GM12878 (cell line): ENCODE measurements around the gene TUBA1A. TPM values are rescaled to one million over a fixed set of nuclear protein-coding genes. Genes with fewer than 3 reads are reported as not detected.

ENCODE experiments used
- ATAC-seq: fragments of 200-7000 bp; cut with Tn5 transposase; 3 replicates; pipeline ENCODE4 v1.9.1; 2020; ENCODE audit warnings: mild to moderate bottlenecking, moderate library complexity
- BruUV-seq: library from RNA; stranded (reverse); fragments of 400-500 nt; replicated peaks from 2 replicates; lab custom pipeline; 2021; lab: Mats Ljungman, UMichigan
- CTCF ChIA-PET: fragments of 300-600 bp; sonication (Branson Sonifier 250); formaldehyde crosslinking; extraction: SDS; loops from one replicate; lab custom pipeline; 2021; ENCODE audit warnings: inconsistent platforms; lab: Yijun Ruan, JAX
- POLR2A ChIA-PET: fragments of 350-600 bp; formaldehyde crosslinking; extraction: SDS; loops from one replicate; lab custom pipeline; 2021; ENCODE audit warnings: inconsistent platforms; lab: Charles Lee
- RAD21 ChIA-PET: fragments of 300-600 bp; sonication (Branson Sonifier 250); formaldehyde crosslinking; loops from one replicate; lab custom pipeline; 2023; ENCODE audit warnings: antibody characterized with exemption; ENCODE audit not compliant: unreplicated experiment; lab: Charles Lee
- SMC1A ChIA-PET: fragments of 300-600 bp; sonication (Branson Sonifier 250); formaldehyde crosslinking; loops from one replicate; lab custom pipeline; 2023; ENCODE audit not compliant: unreplicated experiment, uncharacterized antibody; lab: Charles Lee
- DNase-seq: peaks from one replicate; pipeline ENCODE4 v3.0.0-alpha.2; 2011; ENCODE audit warnings: low read depth, low spot score
- FAIRE-seq: peaks from 3 replicates; lab custom pipeline; 2011; peaks lifted over from hg19 to GRCh38; lab: Jason Lieb, UNC
- H2AFZ ChIP-seq: 2 replicates; pipeline ENCODE4 v1.6.0; 2011; ENCODE audit warnings: low read depth, low read length, control low read depth; ENCODE audit not compliant: control insufficient read depth
- H3K27ac ChIP-seq: 2 replicates; pipeline ENCODE4 v1.5.1; 2011; ENCODE audit warnings: control low read depth; ENCODE audit not compliant: control insufficient read depth, insufficient read depth
- H3K27me3 ChIP-seq, 2 experiments: replicated peaks in 1 of 2; 2 replicates each; pipeline versions ENCODE4 v1.6.0 to v1.6.1; 2011; ENCODE audit warnings: low read length in 1 of 2; ENCODE audit not compliant: control insufficient read depth in 2 of 2, insufficient read depth in 2 of 2
- H3K36me3 ChIP-seq, 2 experiments: 2 replicates each; pipeline ENCODE4 v1.5.1; 2011; ENCODE audit warnings: low read length in 1 of 2; ENCODE audit not compliant: control insufficient read depth in 2 of 2, insufficient read depth in 2 of 2
- H3K4me1 ChIP-seq: 2 replicates; pipeline ENCODE4 v1.6.1; 2011; ENCODE audit warnings: mild to moderate bottlenecking, low read length, moderate library complexity, mixed read lengths; ENCODE audit not compliant: control insufficient read depth, insufficient read depth
- H3K4me2 ChIP-seq: 2 replicates; pipeline ENCODE4 v1.6.0; 2011; ENCODE audit warnings: control low read depth; ENCODE audit not compliant: control insufficient read depth, insufficient read depth
- H3K4me3 ChIP-seq: fragments of 200-600 bp; sonication (generic); 2 replicates; pipeline ENCODE4 v1.5.1; 2016
- H3K79me2 ChIP-seq: 2 replicates; pipeline ENCODE4 v1.6.0; 2011; ENCODE audit warnings: low read length; ENCODE audit not compliant: control insufficient read depth, insufficient read depth
- H3K9ac ChIP-seq: 2 replicates; pipeline ENCODE4 v1.8.0; 2011; ENCODE audit warnings: low read length, control low read depth, mixed read lengths; ENCODE audit not compliant: control insufficient read depth, insufficient read depth
- H3K9me3 ChIP-seq: replicated peaks from 3 replicates; pipeline ENCODE4 v1.5.1; 2011; ENCODE audit warnings: mild to moderate bottlenecking, low read length; ENCODE audit not compliant: control insufficient read depth, insufficient read depth
- H4K20me1 ChIP-seq: 2 replicates; pipeline ENCODE4 v1.6.0; 2011; ENCODE audit not compliant: control insufficient read depth, insufficient read depth
- MEF2B ChIP-seq: fragments of 450-650 bp; IDR thresholded peaks from 2 replicates; pipeline ENCODE4 v1.6.1; 2018; ENCODE audit warnings: mild to moderate bottlenecking, moderate library complexity; ENCODE audit not compliant: partially characterized antibody, poor library complexity, severe bottlenecking
- RELB ChIP-seq: fragments of 450-650 bp; IDR thresholded peaks from 2 replicates; pipeline ENCODE4 v1.6.1; 2017; ENCODE audit warnings: low read depth, mild to moderate bottlenecking, moderate library complexity
- WGBS: methylation state at CpG from one replicate; pipeline ENCODE4 v1.1.6; 2016; ENCODE audit warnings: low lambda C conversion rate; ENCODE audit not compliant: insufficient replicate concordance, insufficient coverage; ENCODE audit errors: missing lambda C conversion rate; 5-methylcytosine and 5-hydroxymethylcytosine counted together
- in situ Hi-C: fragments of 300-500 bp; cut with MboI; formaldehyde crosslinking; loops from 9 replicates; pipeline ENCODE4 v1.14.3; 2018; ENCODE audit warnings: mixed read lengths
- intact Hi-C: fragments of 100-400 bp; cut with micrococcal nuclease; formaldehyde crosslinking; loops from one replicate; pipeline ENCODE4 v1.14.2; 2022; ENCODE audit not compliant: unreplicated experiment
- polyA plus RNA-seq, 11 experiments: library from polyadenylated mRNA; depleted of rRNA in 4 of 11; unstranded in 6 of 11; stranded (reverse) in 5 of 11; fragments of >200 nt; fragmentation: Nextera tagmentation in 4 of 11; fragmentation: Illumina TruSeq in 1 of 11; extraction: Ambion mirVana in 4 of 11; extraction: Trizol in 1 of 11; gene quantifications; 1 replicate in 1 of 11; 2 replicates in 10 of 11; pipeline versions ENCODE4 v1.2.1 to v1.2.3, GENCODE V29; 2011 to 2016; ENCODE audit warnings: inconsistent platforms in 2 of 11, missing spikeins in 2 of 11, low read depth in 1 of 11
- total RNA-seq, 4 experiments: library from RNA; depleted of rRNA in 3 of 4; stranded (reverse); fragments of >200 nt in 3 of 4; fragmentation: Illumina TruSeq in 1 of 4; extraction: Trizol in 1 of 4; gene quantifications; 2 replicates each; pipeline versions ENCODE4 v1.2.1 to v1.2.3, GENCODE V29; 2013 to 2021

Gene TUBA1A
- total and polyA plus RNA-seq, 10 of the 15 experiments (the other 5 are each of a cell fraction or from before 2014, with no cell fraction given) = 129 to 496 (median 249) TPM

- no peak for TF ChIP-seq RELB
Observed at GRCh38 chr12:49146406-49146805, 42.5 kb downstream of the TUBA1A start (continued).

GRCh38 chr12:49144384-49144783 lies 44.5 kb downstream of the TUBA1A start:
- WGBS = 67% methylated on average over 2 of the region's 2 CpGs
- POLR2A ChIA-PET = interaction anchor here (0.6 to 2.9 kb wide), 2 partner anchors 13 to 330 kb away, joined by 4 to 15 read pairs; partner anchors contain the start of gene TUBA1B
- H3K4me2 ChIP-seq = no peak overlapping the region
- no peak for ATAC-seq
- no peak for FAIRE-seq
- SMC1A ChIA-PET = interaction anchor here (0.8 to 1.0 kb wide), 2 partner anchors 12 to 14 kb away, joined by 3 to 5 read pairs; no protein-coding TSS in a partner anchor
- H3K79me2 ChIP-seq = no peaks in the 10 kb centered on the region; the same call in 1 of the 2 replicates
- no peak overlapping the region for H3K4me3 ChIP-seq
- DNase-seq = no peak
- TF ChIP-seq MEF2B = no peak
- H3K9ac ChIP-seq = no peak overlapping the region
- no peaks in the 10 kb centered on the region for H3K4me1 ChIP-seq
- no peaks in the 10 kb centered on the region; a peak in 1 of 4 replicates for H3K36me3 ChIP-seq
- BruUV-seq = no TSS peak
- H3K9me3 ChIP-seq = no peaks in the 10 kb centered on the region
- intact Hi-C loops = no loop called here
- in situ Hi-C loops = no loop called here
- CTCF ChIA-PET = no interaction called here
- RAD21 ChIA-PET = interaction anchor here (1.2 kb wide), 1 partner anchor 13 kb away, joined by 3 read pairs; no protein-coding TSS in a partner anchor
- no peak overlapping the region for H2AFZ ChIP-seq
- H4K20me1 ChIP-seq = no peaks in the 10 kb centered on the region
- no peaks in the 10 kb centered on the region for H3K27me3 ChIP-seq
- H3K27ac ChIP-seq = no peak overlapping the region
